ENCODE measurements around the gene TFIP11. TPM values are rescaled to one million over a fixed set of nuclear protein-coding genes. Genes with fewer than 3 reads are reported as not detected.

Gene TFIP11
- polyA plus RNA-seq, 2 of the 4 experiments (the other 2 are of a cell fraction): 21.1 to 28.8 TPM

- WGBS (ENCODE audit: missing lambda C conversion rate): 61% methylated on average over 2 of the region's 2 CpGs
- ChIA-PET POLR2A (interaction anchor here (0.6 kb wide), 1 partner anchor 56 kb away, joined by 4 read pairs; no protein-coding TSS in a partner anchor), CTCF (interaction anchor here (0.6 to 1.7 kb wide), 10 partner anchors 8 to 912 kb away, joined by 3 to 5 read pairs (median 4); partner anchors contain the start of gene TFIP11)
- DNase-seq (ENCODE audit: low read depth in 1 of 2, low spot score in 1 of 2) (no peak), ATAC-seq (no peak), FAIRE-seq (no peak)
- no peaks in the 10 kb centered on the region for H3K9me3 ChIP-seq
- TF ChIP-seq FOXS1 (CRISPR knock-in tag; IDR thresholded peaks at IDR 0.05) (no peak), POLR2AphosphoS2 (conservative IDR thresholded peaks at IDR 0.05; ENCODE audit: low read length) (no peak), GATA3 (IDR thresholded peaks at IDR 0.05; ENCODE audit: borderline replicate concordance) (no peak), RARB (CRISPR knock-in tag; IDR thresholded peaks at IDR 0.05) (no peak), ZNF302 (CRISPR knock-in tag; IDR thresholded peaks at IDR 0.05) (no peak), TFCP2L1 (CRISPR knock-in tag; IDR thresholded peaks at IDR 0.05) (no peak), EP300 (IDR thresholded peaks at IDR 0.05) (no peak), MAX (IDR thresholded peaks at IDR 0.05) (no peak), CEBPB (IDR thresholded peaks at IDR 0.05) (no peak), HOXA7 (CRISPR knock-in tag; IDR thresholded peaks at IDR 0.05) (no peak), ATOH8 (CRISPR knock-in tag; IDR thresholded peaks at IDR 0.05; ENCODE audit: low read depth) (no peak), FOSL2 (IDR thresholded peaks at IDR 0.05) (no peak), FOSL2 (CRISPR knock-in tag; IDR thresholded peaks at IDR 0.05) (no peak), HEYL (CRISPR knock-in tag; IDR thresholded peaks at IDR 0.05) (no peak)
- H3K4me1 ChIP-seq: no peaks in the 10 kb centered on the region
- no peak overlapping the region for H3K27ac ChIP-seq
- H3K4me3 ChIP-seq: no peak overlapping the region
- no peak overlapping the region for H3K4me2 ChIP-seq
Measured at GRCh38 chr22:26501996-26502395, 10.3 kb downstream of the TFIP11 start.

GRCh38 chr22:26499188-26499703 lies 13.0 kb downstream of the TFIP11 start:
- CTCF ChIA-PET: no interaction called here
- POLR2A ChIA-PET: no interaction called here

More at GRCh38 chr22:26499188-26499703, 13.0 kb downstream of the TFIP11 start:
- H3K9me3 ChIP-seq: no peaks in the 10 kb centered on the region
- DNase-seq (ENCODE audit: low read depth in 1 of 2, low spot score in 1 of 2) (no peak), ATAC-seq (no peak), FAIRE-seq (no peak)
- H3K27ac ChIP-seq: no peak overlapping the region
- TF ChIP-seq JUNB (IDR thresholded peaks at IDR 0.05): no peak
- TF ChIP-seq RCOR1 (IDR thresholded peaks at IDR 0.05; ENCODE audit: low read depth, low read length): no peak
- no peak for TF ChIP-seq HOXB13 (CRISPR knock-in tag; IDR thresholded peaks at IDR 0.05; ENCODE audit: low read depth)
- no peak for TF ChIP-seq EHF (CRISPR knock-in tag; IDR thresholded peaks at IDR 0.05)
- no peak for TF ChIP-seq E2F6 (IDR thresholded peaks at IDR 0.05; ENCODE audit: borderline replicate concordance, low read depth)
- TF ChIP-seq SREBF2 (IDR thresholded peaks at IDR 0.05): no peak
- no peak for TF ChIP-seq BHLHE40 (IDR thresholded peaks at IDR 0.05; ENCODE audit: low read depth, low read length)
- TF ChIP-seq NPAS2 (CRISPR knock-in tag; IDR thresholded peaks at IDR 0.05; ENCODE audit: borderline replicate concordance): no peak
- no peak for TF ChIP-seq PHF8 (IDR thresholded peaks at IDR 0.05; ENCODE audit: borderline replicate concordance, low read depth)
- TF ChIP-seq EP300 (IDR thresholded peaks at IDR 0.05): no peak
- TF ChIP-seq ZC3H11A (IDR thresholded peaks at IDR 0.05): no peak
- no peak for TF ChIP-seq HOXB5 (CRISPR knock-in tag; IDR thresholded peaks at IDR 0.05)
- no peak for TF ChIP-seq ESRRA (IDR thresholded peaks at IDR 0.05; ENCODE audit: borderline replicate concordance, low read length)
- no peak for TF ChIP-seq ZFP36 (IDR thresholded peaks at IDR 0.05; ENCODE audit: borderline replicate concordance, partially characterized antibody)
- TF ChIP-seq HES2 (IDR thresholded peaks at IDR 0.05): no peak
- TF ChIP-seq RNF2 (IDR thresholded peaks at IDR 0.05; ENCODE audit: borderline replicate concordance, low read depth): no peak
- no peak for TF ChIP-seq ELK1 (IDR thresholded peaks at IDR 0.05; ENCODE audit: low read depth, low read length)
- H3K4me2 ChIP-seq: no peak overlapping the region
- 91% methylated on average over 17 of the region's 25 CpGs for WGBS (ENCODE audit: missing lambda C conversion rate)
- H3K4me3 ChIP-seq: no peak overlapping the region
- no peaks in the 10 kb centered on the region for H3K4me1 ChIP-seq

Data from A549 (cell line).